Urinary bladder (tissue), 4 donors: ENCODE results near the gene SOST. TPM values are rescaled to one million over a fixed set of nuclear protein-coding genes. Genes with fewer than 3 reads are reported as not detected.

Experiments
- DNase-seq: peaks from one replicate; pipeline ENCODE4 v3.0.0-alpha.2; 2015; ENCODE audit errors: extremely low spot score
- H3K27ac ChIP-seq: one replicate; pipeline ENCODE4 v1.5.1; 2013; ENCODE audit warnings: low read depth, mild to moderate bottlenecking, moderate library complexity
- H3K36me3 ChIP-seq: one replicate; pipeline ENCODE4 v1.6.1; 2013; ENCODE audit warnings: mild to moderate bottlenecking, moderate library complexity; ENCODE audit not compliant: insufficient read depth
- H3K4me1 ChIP-seq: one replicate; pipeline ENCODE4 v1.6.1; 2013; ENCODE audit warnings: mild to moderate bottlenecking, moderate library complexity; ENCODE audit not compliant: insufficient read depth
- H3K4me3 ChIP-seq: one replicate; pipeline ENCODE4 v1.5.1; 2013; ENCODE audit warnings: low read depth, low read length
- WGBS: extraction: QIAGEN DNeasy Blood & Tissue Kit; methylation state at CpG from one replicate; pipeline ENCODE4 v1.1.7; 2013; 5-methylcytosine and 5-hydroxymethylcytosine counted together
- polyA plus RNA-seq: library from polyadenylated mRNA; stranded (reverse); fragments of 200-250 nt; gene quantifications from one replicate; pipeline ENCODE4 v1.2.3, GENCODE V29; 2013
- total RNA-seq: library from RNA; depleted of rRNA; stranded (reverse); fragments of >200 nt; gene quantifications from one replicate; pipeline ENCODE4 v1.2.3, GENCODE V29; 2014
- donor health status: healthy with polysubstance abuse.
- donor health status: healthy.

SOST gene
- total and polyA plus RNA-seq, 2 donors, result 0.21 TPM; not detected in 1

DNA sequence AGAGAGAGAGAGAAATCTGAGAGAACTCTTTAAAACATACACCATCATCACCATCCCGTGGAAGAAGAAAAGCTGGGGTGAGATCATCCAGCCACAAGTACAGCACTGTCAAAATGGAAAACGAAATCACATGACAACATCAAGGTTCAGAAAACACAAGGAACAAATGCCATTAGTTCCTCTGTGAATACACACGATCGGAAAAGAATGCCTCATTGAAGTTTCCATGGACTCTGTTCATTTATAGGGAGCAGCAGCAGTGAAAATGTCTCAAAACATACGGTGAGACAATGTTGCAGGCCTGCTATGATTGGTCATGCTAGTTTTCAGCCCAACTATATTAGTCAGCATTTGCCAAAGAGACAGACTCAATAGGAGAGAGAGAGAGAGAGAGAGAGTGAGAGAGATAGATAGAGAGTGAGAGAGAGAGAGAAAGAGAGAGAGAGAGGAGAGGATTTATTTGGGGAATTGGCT lies 26.1 kb upstream of the SOST start:
- Histone ChIP-seq H3K4me3 (no peak overlapping the region), H3K36me3 (no peaks in the 10 kb centered on the region), H3K4me1 (no peaks in the 10 kb centered on the region), H3K27ac (no peak overlapping the region)
- DNase-seq, result no peak
- WGBS, result 62% methylated on average over 5 of the region's 5 CpGs

GRCh38 chr17:43784068-43784467 lies 25.5 kb upstream of the SOST start:
- no peak for DNase-seq
- H3K4me1 ChIP-seq, result no peaks in the 10 kb centered on the region
- no peak overlapping the region for H3K27ac ChIP-seq
- no peaks in the 10 kb centered on the region for H3K36me3 ChIP-seq
- 83% methylated on average over 2 of the region's 2 CpGs for WGBS
- H3K4me3 ChIP-seq, result no peak overlapping the region

- Histone ChIP-seq H3K27ac (no peak overlapping the region), H3K36me3 (no peaks in the 10 kb centered on the region), H3K4me1 (no peaks in the 10 kb centered on the region), H3K4me3 (no peak overlapping the region)
- DNase-seq, result no peak
- WGBS, result 75% methylated on average over 15 of the region's 15 CpGs
These were observed 24.5 kb upstream of the SOST start for GRCh38 chr17:43782913-43783680.

DNA sequence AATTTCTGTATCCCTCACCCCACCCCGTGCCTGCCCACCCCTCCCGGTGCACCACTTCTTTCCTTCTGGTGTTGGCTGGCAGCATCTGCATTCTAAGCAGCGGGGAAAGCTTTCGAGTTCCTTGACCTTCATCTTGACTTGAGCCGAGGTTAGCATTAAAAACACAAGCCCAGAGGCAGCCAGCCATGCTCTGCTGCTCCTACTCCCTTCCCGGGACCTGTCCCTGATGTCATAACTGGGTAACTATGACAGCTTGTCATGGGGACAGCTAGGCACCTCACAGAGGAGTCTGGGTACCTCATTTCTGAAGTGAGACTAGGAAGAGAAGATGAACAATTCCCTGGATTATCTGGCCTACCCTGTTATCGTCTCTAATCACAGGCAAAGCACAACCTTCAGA lies 21.5 kb upstream of the SOST start, which contains the start of gene CFAP97D1:
CFAP97D1 (plus strand) TSS at position 301 of the 400 bp plus-strand sequence; CDS start at position 329, 28 bp downstream.
- Histone ChIP-seq H3K27ac (peak within 1 kb of the TSS; percentile 82), H3K36me3 (no peaks in the 10 kb centered on the region), H3K4me1 (no peaks in the 10 kb centered on the region), H3K4me3 (peak within 1 kb of the TSS; percentile 78)
- WGBS, result 68% methylated on average over 7 of the region's 7 CpGs
- DNase-seq, result no peak

- H3K4me3 ChIP-seq, result peak overlapping the region; percentile 78
- WGBS, result 8% methylated on average over 26 of the region's 26 CpGs
- no peaks in the 10 kb centered on the region for H3K4me1 ChIP-seq
- H3K27ac ChIP-seq, result peak overlapping the region; percentile 82
- DNase-seq, result no peak
- no peaks in the 10 kb centered on the region for H3K36me3 ChIP-seq
These were observed 20.8 kb upstream of the SOST start for GRCh38 chr17:43779145-43780125.

GRCh38 chr17:43778337-43779144 lies 19.9 kb upstream of the SOST start, which contains the start of gene DUSP3:
Gene DUSP3 (minus strand): TSS chr17:43778977. CDS start chr17:43778924, 53 bp downstream.
- no peaks in the 10 kb centered on the region for H3K4me1 ChIP-seq
- H3K4me3 ChIP-seq, result peak within 1 kb of the TSS; percentile 78
- DNase-seq, result peak; percentile 72
- H3K27ac ChIP-seq, result peak within 1 kb of the TSS; percentile 98
- no peaks in the 10 kb centered on the region for H3K36me3 ChIP-seq
- WGBS, result under 1% methylated on average over 100 of the region's 100 CpGs

GRCh38 chr17:43774304-43775250 lies 16.0 kb upstream of the SOST start:
- Histone ChIP-seq H3K27ac (no peak overlapping the region), H3K36me3 (peaks cover 4% of the 10 kb centered on the region), H3K4me3 (no peak overlapping the region), H3K4me1 (no peaks in the 10 kb centered on the region)
- DNase-seq, result no peak
- 92% methylated on average over 16 of the region's 16 CpGs for WGBS

GRCh38 chr17:43772877-43773648 lies 14.5 kb upstream of the SOST start:
- Histone ChIP-seq H3K36me3 (peaks cover 4% of the 10 kb centered on the region), H3K4me1 (no peaks in the 10 kb centered on the region), H3K4me3 (no peak overlapping the region), H3K27ac (no peak overlapping the region)
- DNase-seq, result no peak
- WGBS, result 73% methylated on average over 10 of the region's 10 CpGs

DNA sequence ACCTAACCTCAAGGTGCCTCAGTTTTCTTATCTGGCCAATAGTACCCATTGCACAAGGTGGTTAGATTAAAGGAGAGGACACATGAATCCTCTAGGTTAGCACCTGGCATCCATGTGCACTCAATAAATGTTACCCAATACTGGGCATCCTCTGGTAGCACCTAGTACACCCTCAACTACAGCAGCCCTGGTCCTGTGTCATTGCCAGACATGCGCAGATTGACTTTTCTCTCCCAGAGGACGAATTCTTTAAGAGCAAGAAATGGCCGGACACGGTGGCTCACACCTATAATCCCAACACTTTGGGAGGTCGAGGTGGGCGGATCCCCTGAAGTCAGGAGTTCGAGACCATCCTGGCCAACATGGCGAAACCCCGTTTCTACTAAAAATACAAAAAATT lies 12.9 kb upstream of the SOST start:
- 95% methylated on average over 9 of the region's 9 CpGs for WGBS
- no peak overlapping the region for H3K4me3 ChIP-seq
- DNase-seq, result no peak
- peaks cover 4% of the 10 kb centered on the region for H3K36me3 ChIP-seq
- H3K27ac ChIP-seq, result no peak overlapping the region
- H3K4me1 ChIP-seq, result no peaks in the 10 kb centered on the region

GRCh38 chr17:43770957-43771356 lies 12.4 kb upstream of the SOST start:
- Histone ChIP-seq H3K36me3 (peaks cover 4% of the 10 kb centered on the region), H3K4me1 (no peaks in the 10 kb centered on the region)
- no peak for DNase-seq

GRCh38 chr17:43769859-43770258 lies 11.3 kb upstream of the SOST start:
- Histone ChIP-seq H3K4me1 (no peaks in the 10 kb centered on the region), H3K36me3 (peaks cover 4% of the 10 kb centered on the region), H3K4me3 (no peak overlapping the region), H3K27ac (no peak overlapping the region)
- DNase-seq, result no peak
- WGBS, result 95% methylated on average over 11 of the region's 11 CpGs

More at GRCh38 chr17:43770957-43771356, 12.4 kb upstream of the SOST start:
- Histone ChIP-seq H3K27ac (no peak overlapping the region), H3K4me3 (no peak overlapping the region)
- 84% methylated on average over 2 of the region's 2 CpGs for WGBS
